H9 (cell line): ENCODE results near the gene DVL3. TPM values are rescaled to one million over a fixed set of nuclear protein-coding genes. Genes with fewer than 3 reads are reported as not detected.
A peak's percentile ranks its signal among the peaks of the same experiment; 100 is the strongest.

Experiments
- DNase-seq: peaks from one replicate; pipeline ENCODE4 v3.0.0-alpha.2; 2017
- H2AFZ ChIP-seq: one replicate; pipeline ENCODE4 v1.6.1; 2013; ENCODE audit warnings: mild to moderate bottlenecking, low read length, control low read depth, moderate library complexity
- H2AK5ac ChIP-seq: 2 replicates; pipeline ENCODE4 v1.6.1; 2013; ENCODE audit warnings: low read length, control low read depth, mixed read lengths; ENCODE audit not compliant: insufficient read length
- H2BK120ac ChIP-seq: one replicate; pipeline ENCODE4 v1.6.1; 2013; ENCODE audit warnings: low read depth, mild to moderate bottlenecking, low read length, control low read depth, inconsistent platforms; ENCODE audit not compliant: poor library complexity, severe bottlenecking
- H2BK12ac ChIP-seq: 2 replicates; pipeline ENCODE4 v1.6.1; 2013; ENCODE audit warnings: low read length, control low read depth, mixed read lengths, low read depth; ENCODE audit not compliant: insufficient read length
- H2BK15ac ChIP-seq: 2 replicates; pipeline ENCODE4 v1.6.1; 2013; ENCODE audit warnings: low read depth, low read length, control low read depth
- H2BK20ac ChIP-seq: one replicate; pipeline ENCODE4 v1.6.1; 2013; ENCODE audit warnings: low read depth, mild to moderate bottlenecking, low read length, control low read depth, inconsistent platforms; ENCODE audit not compliant: poor library complexity, severe bottlenecking
- H2BK5ac ChIP-seq: 2 replicates; pipeline ENCODE4 v1.6.1; 2013; ENCODE audit warnings: low read length, control low read depth, mixed read lengths; ENCODE audit not compliant: insufficient read length
- H3K14ac ChIP-seq: 2 replicates; pipeline ENCODE4 v1.6.1; 2013; ENCODE audit warnings: low read length, control low read depth; ENCODE audit not compliant: insufficient read depth
- H3K18ac ChIP-seq: 2 replicates; pipeline ENCODE4 v1.6.1; 2013; ENCODE audit warnings: low read depth, mild to moderate bottlenecking, mixed read lengths, low read length, control low read depth; ENCODE audit not compliant: insufficient read length
- H3K23ac ChIP-seq: 2 replicates; pipeline ENCODE4 v1.6.1; 2013; ENCODE audit warnings: low read length, control low read depth, mixed read lengths, low read depth; ENCODE audit not compliant: insufficient read length
- H3K23me2 ChIP-seq: 2 replicates; pipeline ENCODE4 v1.6.1; 2013; ENCODE audit warnings: low read depth, mild to moderate bottlenecking, mixed read lengths, low read length, control low read depth; ENCODE audit not compliant: insufficient read length, poor library complexity, severe bottlenecking
- H3K27ac ChIP-seq: 2 replicates; pipeline ENCODE4 v1.5.1; 2013; ENCODE audit warnings: low read length, control low read depth, mixed read lengths, low read depth; ENCODE audit not compliant: insufficient read length
- H3K27me3 ChIP-seq: 2 replicates; pipeline ENCODE4 v1.6.1; 2013; ENCODE audit warnings: low read length, control low read depth, inconsistent platforms; ENCODE audit not compliant: insufficient read depth
- H3K4ac ChIP-seq: 2 replicates; pipeline ENCODE4 v1.6.1; 2013; ENCODE audit warnings: low read depth, mild to moderate bottlenecking, control low read depth, inconsistent platforms, low read length, moderate library complexity
- H3K4me1 ChIP-seq: 2 replicates; pipeline ENCODE4 v1.6.1; 2013; ENCODE audit warnings: low read length, control low read depth, inconsistent platforms; ENCODE audit not compliant: insufficient read depth
- H3K4me2 ChIP-seq: 2 replicates; pipeline ENCODE4 v1.6.1; 2013; ENCODE audit warnings: low read length, control low read depth, mixed read lengths; ENCODE audit not compliant: insufficient read length, insufficient read depth
- H3K56ac ChIP-seq: 2 replicates; pipeline ENCODE4 v1.6.1; 2013; ENCODE audit warnings: low read depth, mild to moderate bottlenecking, mixed read lengths, low read length, control low read depth; ENCODE audit not compliant: insufficient read length
- H3K79me1 ChIP-seq: 2 replicates; pipeline ENCODE4 v1.6.1; 2013; ENCODE audit warnings: low read depth, mild to moderate bottlenecking, moderate library complexity, low read length, control low read depth, inconsistent platforms; ENCODE audit not compliant: insufficient read depth, poor library complexity, severe bottlenecking
- H3K79me2 ChIP-seq: 2 replicates; pipeline ENCODE4 v1.6.1; 2013; ENCODE audit warnings: low read length, control low read depth, inconsistent platforms; ENCODE audit not compliant: insufficient read depth
- H3K9ac ChIP-seq: 2 replicates; pipeline ENCODE4 v1.6.1; 2013; ENCODE audit warnings: low read length, control low read depth, mixed read lengths; ENCODE audit not compliant: insufficient read length; ENCODE audit errors: extremely low read depth
- H3K9me3 ChIP-seq: one replicate; pipeline ENCODE4 v1.6.1; 2013; ENCODE audit warnings: low read depth, low read length, inconsistent platforms; ENCODE audit not compliant: control insufficient read depth
- H3T11ph ChIP-seq: one replicate; pipeline ENCODE4 v1.6.1; 2013; ENCODE audit warnings: mild to moderate bottlenecking, low read length, control low read depth, inconsistent platforms
- H4K20me1 ChIP-seq: one replicate; pipeline ENCODE4 v1.6.1; 2013; ENCODE audit not compliant: control insufficient read depth, insufficient read length, insufficient read depth
- H4K5ac ChIP-seq: 2 replicates; pipeline ENCODE4 v1.6.1; 2013; ENCODE audit warnings: low read depth, mild to moderate bottlenecking, mixed read lengths, low read length, control low read depth; ENCODE audit not compliant: insufficient read length
- H4K8ac ChIP-seq: replicated peaks from 2 replicates; pipeline ENCODE4 v1.6.1; 2013; ENCODE audit warnings: low read length, control low read depth, mixed read lengths, low read depth; ENCODE audit not compliant: insufficient read length
- H4K91ac ChIP-seq: 2 replicates; pipeline ENCODE4 v1.6.1; 2013; ENCODE audit warnings: low read depth, mild to moderate bottlenecking, moderate library complexity, mixed read lengths, low read length, control low read depth; ENCODE audit not compliant: insufficient read length
- H3K27ac Mint-ChIP-seq, 3 experiments: 2 replicates in 2 of 3; 3 replicates in 1 of 3; pipeline ENCODE4 v1.8.0; 2020 to 2021; ENCODE audit warnings: mixed read lengths in 3 of 3, mild to moderate bottlenecking in 1 of 3, moderate library complexity in 1 of 3
- H3K27me3 Mint-ChIP-seq: 2 replicates; pipeline ENCODE4 v1.8.0; 2021; ENCODE audit warnings: low read depth, mild to moderate bottlenecking, moderate library complexity, mixed read lengths
- H3K36me3 Mint-ChIP-seq, 3 experiments: 2 replicates in 2 of 3; 3 replicates in 1 of 3; pipeline ENCODE4 v1.8.0; 2020 to 2021; ENCODE audit warnings: low read depth in 3 of 3, mixed read lengths in 3 of 3; ENCODE audit not compliant: insufficient read depth in 1 of 3
- H3K4me1 Mint-ChIP-seq, 2 experiments: 2 replicates each; pipeline ENCODE4 v1.8.0; 2020; ENCODE audit warnings: mixed read lengths in 2 of 2
- H3K4me3 Mint-ChIP-seq, 2 experiments: 2 replicates in 1 of 2; 3 replicates in 1 of 2; pipeline ENCODE4 v1.8.0; 2020 to 2021; ENCODE audit warnings: mild to moderate bottlenecking in 2 of 2, mixed read lengths in 2 of 2, moderate library complexity in 1 of 2
- H3K9me3 Mint-ChIP-seq, 2 experiments: 2 replicates in 1 of 2; 3 replicates in 1 of 2; pipeline ENCODE4 v1.8.0; 2020; ENCODE audit warnings: mild to moderate bottlenecking in 2 of 2, mixed read lengths in 2 of 2, moderate library complexity in 1 of 2
- WGBS: extraction: QIAGEN DNeasy Blood & Tissue Kit; methylation state at CpG from one replicate; pipeline ENCODE4 v1.1.7; 2013; ENCODE audit warnings: missing lambda C conversion rate, low lambda C conversion rate, mixed read lengths; ENCODE audit not compliant: insufficient read length; ENCODE audit errors: extremely low coverage; 5-methylcytosine and 5-hydroxymethylcytosine counted together
- total RNA-seq: library from RNA; stranded (reverse); gene quantifications from 2 replicates; pipeline ENCODE4 v1.2.1, GENCODE V29; 2021
- TF ChIP-seq, protein P1 (sequence below): fragments of 200-600 bp; sonication (generic); conservative IDR thresholded peaks from 3 replicates; pipeline ENCODE4 v1.8.0; 2021; ENCODE audit warnings: antibody characterized with exemption, mild to moderate bottlenecking

Gene DVL3
- total RNA-seq, 1 experiment from 2014 or later = 64.7 TPM

DNA sequence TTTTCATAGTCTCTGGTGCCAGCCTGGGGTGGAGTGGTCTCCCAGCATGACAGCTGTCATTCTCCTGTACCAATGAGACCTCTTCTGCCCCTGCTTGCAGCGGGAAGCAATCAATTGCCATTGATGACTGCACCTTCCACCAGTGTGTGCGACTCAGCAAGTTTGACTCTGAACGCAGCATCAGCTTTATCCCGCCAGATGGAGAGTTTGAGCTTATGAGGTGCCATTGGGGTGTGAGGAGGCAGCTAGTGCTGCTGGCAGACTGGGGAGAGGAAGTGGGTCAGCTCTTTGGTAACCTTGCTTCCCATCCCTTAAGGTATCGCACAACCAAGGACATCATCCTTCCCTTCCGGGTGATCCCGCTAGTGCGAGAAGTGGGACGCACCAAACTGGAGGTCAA, 26.4 kb downstream of the DVL3 start:
- H4K20me1 ChIP-seq = peaks cover 3% of the 10 kb centered on the region
- H3K23ac ChIP-seq = no peak overlapping the region
- 0 out of 7 replicates have a peak overlapping the region, but pooled peaks of 1 of the 3 experiments have one; percentile 27 for H3K27ac Mint-ChIP-seq
- TF ChIP-seq, protein P1, sequence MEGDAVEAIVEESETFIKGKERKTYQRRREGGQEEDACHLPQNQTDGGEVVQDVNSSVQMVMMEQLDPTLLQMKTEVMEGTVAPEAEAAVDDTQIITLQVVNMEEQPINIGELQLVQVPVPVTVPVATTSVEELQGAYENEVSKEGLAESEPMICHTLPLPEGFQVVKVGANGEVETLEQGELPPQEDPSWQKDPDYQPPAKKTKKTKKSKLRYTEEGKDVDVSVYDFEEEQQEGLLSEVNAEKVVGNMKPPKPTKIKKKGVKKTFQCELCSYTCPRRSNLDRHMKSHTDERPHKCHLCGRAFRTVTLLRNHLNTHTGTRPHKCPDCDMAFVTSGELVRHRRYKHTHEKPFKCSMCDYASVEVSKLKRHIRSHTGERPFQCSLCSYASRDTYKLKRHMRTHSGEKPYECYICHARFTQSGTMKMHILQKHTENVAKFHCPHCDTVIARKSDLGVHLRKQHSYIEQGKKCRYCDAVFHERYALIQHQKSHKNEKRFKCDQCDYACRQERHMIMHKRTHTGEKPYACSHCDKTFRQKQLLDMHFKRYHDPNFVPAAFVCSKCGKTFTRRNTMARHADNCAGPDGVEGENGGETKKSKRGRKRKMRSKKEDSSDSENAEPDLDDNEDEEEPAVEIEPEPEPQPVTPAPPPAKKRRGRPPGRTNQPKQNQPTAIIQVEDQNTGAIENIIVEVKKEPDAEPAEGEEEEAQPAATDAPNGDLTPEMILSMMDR = no peak
- no peak overlapping the region for H4K91ac ChIP-seq
- H2AK5ac ChIP-seq = no peak overlapping the region
- H3K27me3 ChIP-seq = no peaks in the 10 kb centered on the region
- no peak overlapping the region for H2AFZ ChIP-seq
- H3K4me1 ChIP-seq = no peaks in the 10 kb centered on the region; the same call in 1 of the 2 replicates
- no peak overlapping the region for H3K9ac ChIP-seq
- no peak overlapping the region for H3T11ph ChIP-seq
- H3K36me3 Mint-ChIP-seq = peaks cover 58 to 82% (median 73%) of the 10 kb centered on the region in 3 experiments
- WGBS = no CpG with 5 or more reads among the region's 9 CpGs
- H3K27ac ChIP-seq = no peak overlapping the region
- H3K14ac ChIP-seq = no peak overlapping the region
- peaks cover 7% of the 10 kb centered on the region for H3K79me1 ChIP-seq
- H2BK20ac ChIP-seq = no peak overlapping the region
- H2BK120ac ChIP-seq = no peak overlapping the region
- H3K79me2 ChIP-seq = peaks cover 7% of the 10 kb centered on the region; the same call in 1 of the 2 replicates
- no peak for DNase-seq
- no peak overlapping the region for H4K5ac ChIP-seq
- H3K4ac ChIP-seq = no peak overlapping the region
- H3K23me2 ChIP-seq = peaks cover 13% of the 10 kb centered on the region
- H3K4me1 Mint-ChIP-seq = peaks cover 27 to 33% of the 10 kb centered on the region in 2 experiments
- H2BK12ac ChIP-seq = no peak overlapping the region
- H3K9me3 Mint-ChIP-seq = no peaks in the 10 kb centered on the region; a peak in 1 of 5 replicates
- H3K27me3 Mint-ChIP-seq = no peaks in the 10 kb centered on the region
- H4K8ac ChIP-seq = no peak overlapping the region
- no peak overlapping the region for H3K4me2 ChIP-seq
- no peak overlapping the region for H3K4me3 Mint-ChIP-seq
- H2BK5ac ChIP-seq = no peak overlapping the region
- H3K18ac ChIP-seq = no peak overlapping the region
- H2BK15ac ChIP-seq = no peak overlapping the region
- no peak overlapping the region for H3K56ac ChIP-seq
- H3K9me3 ChIP-seq = no peaks in the 10 kb centered on the region
